ENCODE results near the gene CIDEB.

CIDEB gene

GRCh38 chr14:24266344-24267244, 41.2 kb downstream of the CIDEB start:
- no peak for DNase-seq

- DNase-seq: no peak
Observed at GRCh38 chr14:24264298-24264697, 43.5 kb downstream of the CIDEB start.

- no peak for DNase-seq
Observed at GRCh38 chr14:24263848-24264247, 43.9 kb downstream of the CIDEB start.

- DNase-seq: no peak
Observed at GRCh38 chr14:24262821-24263733, 44.7 kb downstream of the CIDEB start, which contains the start of gene TGM1. TSS of gene TGM1 (minus strand) at chr14:24263177. CDS start at chr14:24262352, 825 bp downstream.

- DNase-seq: no peak
Observed at GRCh38 chr14:24261969-24262327, 45.8 kb downstream of the CIDEB start.

- no peak for DNase-seq
Observed at GRCh38 chr14:24261256-24261968, 46.4 kb downstream of the CIDEB start.

- no peak for DNase-seq
Observed at GRCh38 chr14:24260780-24261157, 47.0 kb downstream of the CIDEB start.

- no peak for DNase-seq
Observed at GRCh38 chr14:24260026-24260779, 47.6 kb downstream of the CIDEB start.

GRCh38 chr14:24259282-24260025, 48.3 kb downstream of the CIDEB start:
- DNase-seq: no peak

- no peak for DNase-seq
Observed at GRCh38 chr14:24258548-24259265, 49.1 kb downstream of the CIDEB start.

- DNase-seq: no peak
Observed at GRCh38 chr14:24258119-24258518, 49.7 kb downstream of the CIDEB start.

GRCh38 chr14:24256960-24257359, 50.8 kb downstream of the CIDEB start:
- no peak for DNase-seq

GRCh38 chr14:24255931-24256711, 51.7 kb downstream of the CIDEB start:
- DNase-seq: no peak

- no peak for DNase-seq
Observed at GRCh38 chr14:24255438-24255837, 52.3 kb downstream of the CIDEB start.
